GM06990 (cell line): ENCODE results near the gene KLHL14.

Source experiments
- DNase-seq: peaks from one replicate; pipeline ENCODE4 v3.0.0-alpha.2; 2011; ENCODE audit not compliant: insufficient read length; ENCODE audit errors: extremely low read depth
- H3K27me3 ChIP-seq: replicated peaks from 2 replicates; pipeline ENCODE4 v1.6.0; 2011; ENCODE audit warnings: low read length; ENCODE audit not compliant: control insufficient read depth, insufficient read depth
- H3K36me3 ChIP-seq: 2 replicates; pipeline ENCODE4 v1.5.1; 2011; ENCODE audit warnings: low read length; ENCODE audit not compliant: control insufficient read depth, insufficient read depth
- H3K4me3 ChIP-seq: replicated peaks from 2 replicates; pipeline ENCODE4 v1.5.1; 2011; ENCODE audit warnings: low read depth, mild to moderate bottlenecking, control low read depth, low read length
- CTCF ChIP-seq: IDR thresholded peaks from 2 replicates; pipeline ENCODE4 v1.5.1; 2011; ENCODE audit warnings: low read length, control low read depth, mild to moderate bottlenecking, inconsistent platforms; ENCODE audit not compliant: insufficient read depth, poor library complexity, severe bottlenecking

KLHL14 gene

GRCh38 chr18:32629981-32630700 is 142.7 kb downstream of the KLHL14 start:
- no peaks in the 10 kb centered on the region for H3K36me3 ChIP-seq
- H3K27me3 ChIP-seq: no peaks in the 10 kb centered on the region
- H3K4me3 ChIP-seq: no peak overlapping the region
- no peak for DNase-seq
- no peak for TF ChIP-seq CTCF

- Histone ChIP-seq H3K4me3 (no peak overlapping the region), H3K36me3 (no peaks in the 10 kb centered on the region), H3K27me3 (no peaks in the 10 kb centered on the region)
- TF ChIP-seq CTCF: no peak
- DNase-seq: no peak
These were observed 143.5 kb downstream of the KLHL14 start for GRCh38 chr18:32629292-32629691.

- TF ChIP-seq CTCF: no peak
- no peak overlapping the region for H3K4me3 ChIP-seq
These were observed 148.6 kb downstream of the KLHL14 start for GRCh38 chr18:32624182-32624723.

GRCh38 chr18:32623563-32623962 is 149.3 kb downstream of the KLHL14 start:
- DNase-seq: no peak
- no peaks in the 10 kb centered on the region for H3K27me3 ChIP-seq
- no peak overlapping the region for H3K4me3 ChIP-seq
- no peaks in the 10 kb centered on the region for H3K36me3 ChIP-seq
- no peak for TF ChIP-seq CTCF

More at GRCh38 chr18:32624182-32624723, 148.6 kb downstream of the KLHL14 start:
- no peaks in the 10 kb centered on the region for H3K36me3 ChIP-seq
- no peak for DNase-seq
- H3K27me3 ChIP-seq: no peaks in the 10 kb centered on the region
